Nucleus accumbens (tissue), 56 donors: Measurements from ENCODE around the gene HSD17B12.
"Not testable (repeated sequence)": the region's sequence is repeated elsewhere in the genome, so short reads cannot be mapped to it uniquely, and the experiment has no call there.

Experiments used
- DNase-seq, 56 donors: peaks; one replicate each; lab custom pipeline; 2025; lab: John Stamatoyannopoulos, UW

HSD17B12 gene

GRCh38 chr11:43738600-43739409, 58.3 kb downstream of the HSD17B12 start:
- DNase-seq = no peak

GRCh38 chr11:43746670-43747069, 66.1 kb downstream of the HSD17B12 start:
- DNase-seq = no peak

- DNase-seq = no peak
Observed at GRCh38 chr11:43747130-43747802, 66.7 kb downstream of the HSD17B12 start.

GRCh38 chr11:43748095-43748494, 67.6 kb downstream of the HSD17B12 start:
- DNase-seq = no peak

- DNase-seq = no peak
Observed at GRCh38 chr11:43751726-43752125, 71.2 kb downstream of the HSD17B12 start.

GRCh38 chr11:43756575-43756974, 76.0 kb downstream of the HSD17B12 start:
- no peak for DNase-seq

- no peak for DNase-seq
Observed at GRCh38 chr11:43758927-43759326, 78.4 kb downstream of the HSD17B12 start.

- no peak for DNase-seq
Observed at GRCh38 chr11:43760902-43761301, 80.4 kb downstream of the HSD17B12 start.

GRCh38 chr11:43765194-43765593, 84.7 kb downstream of the HSD17B12 start:
- no peak for DNase-seq

GRCh38 chr11:43768654-43769053, 88.1 kb downstream of the HSD17B12 start:
- not testable (repeated sequence) for DNase-seq

- DNase-seq = no peak
Observed at GRCh38 chr11:43770173-43770572, 89.6 kb downstream of the HSD17B12 start.

- no peak for DNase-seq
Observed at GRCh38 chr11:43772733-43773132, 92.2 kb downstream of the HSD17B12 start.

- no peak for DNase-seq
Observed at GRCh38 chr11:43774786-43775185, 94.2 kb downstream of the HSD17B12 start.

GRCh38 chr11:43779306-43779705, 98.8 kb downstream of the HSD17B12 start:
- no peak for DNase-seq

- DNase-seq = no peak
Observed at GRCh38 chr11:43784301-43784700, 103.8 kb downstream of the HSD17B12 start.

GRCh38 chr11:43784866-43785265, 104.3 kb downstream of the HSD17B12 start:
- no peak for DNase-seq

GRCh38 chr11:43785318-43785717, 104.8 kb downstream of the HSD17B12 start:
- DNase-seq = no peak

- DNase-seq = no peak
Observed at GRCh38 chr11:43786016-43786415, 105.5 kb downstream of the HSD17B12 start.

GRCh38 chr11:43787824-43788223, 107.3 kb downstream of the HSD17B12 start:
- no peak for DNase-seq

- DNase-seq = no peak
Observed at GRCh38 chr11:43788421-43788820, 107.9 kb downstream of the HSD17B12 start.

GRCh38 chr11:43789700-43790443, 109.3 kb downstream of the HSD17B12 start:
- DNase-seq = no peak
